Choroid plexus epithelial cell (primary cell): ENCODE data around the gene MISP3.
A peak's percentile ranks its signal among the peaks of the same experiment; 100 is the strongest.
"Not testable (repeated sequence)": the region's sequence is repeated elsewhere in the genome, so short reads cannot be mapped to it uniquely, and the experiment has no call there.

Experiments
- DNase-seq: peaks from one replicate; pipeline ENCODE4 v3.0.0-alpha.2; 2010; ENCODE audit warnings: low read depth
- H3K4me3 ChIP-seq: 2 replicates; pipeline ENCODE4 v1.5.1; 2011; ENCODE audit warnings: low read depth, mild to moderate bottlenecking, control low read depth, low read length, moderate library complexity
- CTCF ChIP-seq: conservative IDR thresholded peaks from 2 replicates; pipeline ENCODE4 v1.5.1; 2011; ENCODE audit warnings: low read depth, mild to moderate bottlenecking, control low read depth, inconsistent platforms, low read length, moderate library complexity

The MISP3 gene

GRCh38 chr19:14048443-14049153, 24.0 kb upstream of the MISP3 start:
- peak; percentile 89 for TF ChIP-seq CTCF
- peak; percentile 31 for DNase-seq
- H3K4me3 ChIP-seq, result no peak overlapping the region

GRCh38 chr19:14050512-14050911, 22.1 kb upstream of the MISP3 start:
- DNase-seq, result no peak
- no peak for TF ChIP-seq CTCF
- H3K4me3 ChIP-seq, result no peak overlapping the region

GRCh38 chr19:14050961-14051360, 21.6 kb upstream of the MISP3 start:
- DNase-seq, H3K4me3 ChIP-seq: not testable (repeated sequence)

- no peak for DNase-seq
- no peak for TF ChIP-seq CTCF
- no peak overlapping the region for H3K4me3 ChIP-seq
These were observed 20.6 kb upstream of the MISP3 start for GRCh38 chr19:14051980-14052379.

GRCh38 chr19:14052470-14052869, 20.1 kb upstream of the MISP3 start:
- no peak overlapping the region for H3K4me3 ChIP-seq
- no peak for TF ChIP-seq CTCF
- no peak for DNase-seq

GRCh38 chr19:14053032-14053431, 19.6 kb upstream of the MISP3 start:
- no peak overlapping the region for H3K4me3 ChIP-seq
- no peak for DNase-seq
- no peak for TF ChIP-seq CTCF

GRCh38 chr19:14053500-14053899, 19.1 kb upstream of the MISP3 start:
- H3K4me3 ChIP-seq, result no peak overlapping the region
- TF ChIP-seq CTCF, result no peak
- no peak for DNase-seq
